B cell (primary cell): Measurements from ENCODE around the gene ALOXE3.

ENCODE experiments used
- CTCF ChIP-seq: fragments of 200-600 bp; IDR thresholded peaks from one replicate; pipeline ENCODE4 v1.8.0; 2022; ENCODE audit warnings: antibody characterized with exemption, mild to moderate bottlenecking
- EZH2 ChIP-seq: IDR thresholded peaks from 2 replicates; pipeline ENCODE4 v1.6.1; 2012; ENCODE audit warnings: borderline replicate concordance, low read depth, mild to moderate bottlenecking, moderate library complexity, low read length; ENCODE audit not compliant: insufficient read depth, poor library complexity, severe bottlenecking

- TF ChIP-seq CTCF = no peak
- no peak for TF ChIP-seq EZH2
Measured at GRCh38 chr17:8155231-8155995, 37.1 kb upstream of the ALOXE3 start.
